NCI-H128 (cell line): Measurements from ENCODE around the gene PRODH.
"Not testable (repeated sequence)": the region's sequence is repeated elsewhere in the genome, so short reads cannot be mapped to it uniquely, and the experiment has no call there.

Experiments used
- DNase-seq: peaks from one replicate; lab custom pipeline; 2025; ENCODE audit not compliant: unreplicated experiment; lab: John Stamatoyannopoulos, UW

The PRODH gene

DNA sequence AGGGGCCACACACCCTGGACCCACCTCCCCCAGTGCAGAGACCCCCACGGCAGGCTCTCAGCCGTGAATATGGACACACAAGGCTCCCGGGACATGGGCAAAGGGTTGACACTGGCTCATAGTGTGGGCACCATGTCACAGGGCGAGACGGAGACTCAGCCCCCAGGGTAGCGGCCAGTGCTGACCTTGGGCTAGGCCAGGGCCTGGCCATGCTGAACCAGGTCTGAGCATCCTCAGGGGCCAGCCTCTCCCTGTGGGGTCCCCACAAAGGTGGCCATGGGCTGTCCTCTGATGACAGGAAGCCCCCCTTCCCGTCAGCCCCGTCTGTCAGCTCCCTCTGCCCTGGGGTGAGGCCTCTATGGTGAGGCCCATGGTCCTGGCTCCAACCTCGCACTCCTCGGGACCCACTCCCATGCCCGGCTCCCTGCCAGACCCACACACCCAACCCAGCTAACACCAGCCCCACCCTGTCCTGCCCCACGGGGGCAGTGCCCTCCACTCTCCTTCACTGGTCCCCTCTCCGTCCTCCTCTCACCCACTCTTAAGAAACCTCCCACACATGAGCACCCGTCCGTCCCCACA is 19.0 kb upstream of the PRODH start:
- DNase-seq: no peak

DNA sequence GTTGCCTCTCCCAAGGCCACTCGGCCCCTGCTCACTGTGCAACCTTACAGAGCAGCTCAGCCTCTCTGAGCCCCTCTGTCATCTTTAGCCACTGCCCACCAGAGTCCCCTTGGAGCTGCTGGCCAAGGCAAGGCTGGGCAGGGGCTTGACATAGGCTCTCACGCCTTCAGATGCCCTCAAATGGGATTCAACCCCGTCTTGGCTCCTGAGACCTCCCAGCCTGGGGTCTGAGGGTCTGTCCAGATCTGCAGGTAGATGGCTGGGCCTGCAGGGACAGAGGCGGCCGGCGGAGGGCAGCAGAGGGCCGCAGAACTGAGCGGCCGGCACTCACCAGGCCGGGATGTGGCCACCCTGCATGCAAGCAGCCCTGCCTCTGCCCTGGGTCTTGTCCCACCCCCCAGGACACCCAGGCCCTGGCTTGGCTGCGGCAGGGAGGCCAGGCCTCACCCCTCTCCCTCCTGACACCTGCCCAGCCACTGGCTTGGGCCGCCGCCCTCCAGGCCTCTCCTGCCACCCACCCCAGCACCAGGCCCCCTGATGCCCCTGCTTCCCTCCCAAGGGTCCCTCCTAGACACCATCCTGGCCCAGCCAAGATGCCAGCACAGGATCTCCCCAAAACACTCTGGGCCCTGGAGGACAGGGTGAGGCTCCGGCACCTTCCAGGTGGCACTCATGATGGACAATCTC is 18.4 kb upstream of the PRODH start:
- not testable (repeated sequence) for DNase-seq

DNA sequence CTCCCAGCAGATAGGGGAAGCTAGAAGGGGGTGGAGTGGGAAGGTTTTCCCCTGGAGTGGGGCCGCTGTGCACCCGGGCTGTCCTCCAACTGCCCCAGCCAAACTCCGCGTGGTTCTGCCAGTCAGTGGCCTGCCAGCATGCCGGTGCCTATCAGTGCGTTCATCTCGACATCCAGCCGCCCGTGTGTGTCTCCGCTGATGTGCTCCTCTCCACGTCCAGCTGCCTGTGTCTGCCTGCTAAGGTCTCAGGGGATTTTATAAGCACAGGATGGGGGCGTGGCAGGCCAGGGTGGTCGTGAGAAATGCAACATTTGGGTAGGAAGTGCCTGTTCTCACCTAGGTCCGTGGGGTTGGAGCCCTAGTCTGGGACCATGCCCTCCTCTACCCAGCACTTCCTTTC is 17.0 kb upstream of the PRODH start:
- DNase-seq: not testable (repeated sequence)

DNA sequence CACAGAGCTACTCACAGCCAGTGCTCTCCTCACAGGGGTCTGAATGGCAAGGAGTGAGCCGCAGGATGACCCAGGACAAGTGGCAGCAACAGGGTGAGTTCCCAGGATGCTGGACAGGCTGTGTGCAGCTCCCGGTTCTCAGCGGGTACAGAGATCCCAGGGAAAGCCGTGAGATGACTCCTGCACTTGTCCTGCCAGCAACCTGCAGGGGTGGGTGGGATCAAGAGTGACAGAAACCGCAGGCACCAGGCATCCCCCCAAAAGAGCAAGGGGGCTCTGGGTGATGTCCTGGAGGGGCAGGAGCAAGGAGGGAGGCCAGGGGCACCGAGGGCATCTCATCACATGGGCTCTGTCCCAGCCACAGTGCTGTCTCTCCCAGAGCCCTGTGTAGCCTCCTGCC is 15.9 kb upstream of the PRODH start:
- DNase-seq: no peak

DNA sequence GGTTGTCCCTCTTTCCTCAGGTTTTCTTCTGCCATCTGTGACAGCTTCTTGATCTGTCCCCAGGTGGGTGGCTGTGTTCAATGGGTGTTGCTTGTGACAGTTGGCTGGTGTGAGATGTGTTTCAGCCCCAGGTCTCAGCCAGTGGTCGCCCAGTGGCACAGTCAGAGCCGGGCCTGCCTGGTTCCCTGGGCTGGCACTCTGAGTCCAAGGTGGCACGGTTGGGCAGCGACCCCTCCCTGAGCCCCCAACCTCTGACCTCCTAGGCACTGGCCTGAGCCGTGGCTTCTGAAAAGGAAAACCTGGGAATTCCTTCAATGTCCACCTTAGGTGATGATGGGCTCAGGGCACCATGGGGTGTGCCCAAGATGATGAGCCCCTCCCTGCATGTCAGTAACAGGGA is 14.0 kb upstream of the PRODH start:
- no peak for DNase-seq

DNA sequence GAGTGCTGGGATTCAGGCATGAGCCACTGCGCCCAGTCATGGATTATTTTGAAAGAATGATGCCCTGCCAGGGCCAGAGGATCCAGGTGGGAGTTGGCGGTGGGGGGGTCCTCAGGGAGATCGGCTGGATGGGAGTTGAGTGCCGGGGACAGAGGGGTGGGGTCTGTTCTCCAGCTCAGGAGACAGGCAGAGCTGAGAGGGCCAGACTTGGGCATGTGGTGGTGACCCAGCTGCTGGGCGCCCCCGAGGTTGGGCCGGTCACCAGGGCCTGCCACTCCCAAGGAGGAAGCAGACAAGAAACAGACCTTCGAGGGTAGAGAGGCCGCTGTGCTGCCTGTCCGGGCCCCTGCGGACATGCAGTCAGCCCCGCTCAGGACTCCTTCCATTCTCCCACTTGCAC is 11.8 kb upstream of the PRODH start:
- DNase-seq: no peak

DNA sequence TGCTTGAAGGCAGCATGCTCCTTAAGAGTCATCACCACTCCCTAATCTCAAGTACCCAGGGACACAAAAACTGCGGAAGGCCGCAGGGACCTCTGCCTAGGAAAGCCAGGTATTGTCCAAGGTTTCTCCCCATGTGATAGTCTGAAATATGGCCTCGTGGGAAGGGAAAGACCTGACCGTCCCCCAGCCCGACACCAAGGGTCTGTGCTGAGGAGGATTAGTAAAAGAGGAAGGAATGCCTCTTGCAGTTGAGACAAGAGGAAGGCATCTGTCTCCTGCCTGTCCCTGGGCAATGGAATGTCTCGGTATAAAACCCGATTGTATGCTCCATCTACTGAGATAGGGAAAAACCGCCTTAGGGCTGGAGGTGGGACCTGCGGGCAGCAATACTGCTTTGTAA is 11.0 kb upstream of the PRODH start:
- DNase-seq: not testable (repeated sequence)

DNA sequence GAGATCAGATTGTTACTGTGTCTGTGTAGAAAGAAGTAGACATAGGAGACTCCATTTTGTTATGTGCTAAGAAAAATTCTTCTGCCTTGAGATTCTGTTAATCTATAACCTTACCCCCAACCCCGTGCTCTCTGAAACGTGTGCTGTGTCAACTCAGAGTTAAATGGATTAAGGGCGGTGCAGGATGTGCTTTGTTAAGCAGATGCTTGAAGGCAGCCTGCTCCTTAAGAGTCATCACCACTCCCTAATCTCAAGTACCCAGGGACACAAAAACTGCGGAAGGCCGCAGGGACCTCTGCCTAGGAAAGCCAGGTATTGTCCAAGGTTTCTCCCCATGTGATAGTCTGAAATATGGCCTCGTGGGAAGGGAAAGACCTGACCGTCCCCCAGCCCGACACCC is 2.6 kb upstream of the PRODH start:
- DNase-seq: not testable (repeated sequence)

DNA sequence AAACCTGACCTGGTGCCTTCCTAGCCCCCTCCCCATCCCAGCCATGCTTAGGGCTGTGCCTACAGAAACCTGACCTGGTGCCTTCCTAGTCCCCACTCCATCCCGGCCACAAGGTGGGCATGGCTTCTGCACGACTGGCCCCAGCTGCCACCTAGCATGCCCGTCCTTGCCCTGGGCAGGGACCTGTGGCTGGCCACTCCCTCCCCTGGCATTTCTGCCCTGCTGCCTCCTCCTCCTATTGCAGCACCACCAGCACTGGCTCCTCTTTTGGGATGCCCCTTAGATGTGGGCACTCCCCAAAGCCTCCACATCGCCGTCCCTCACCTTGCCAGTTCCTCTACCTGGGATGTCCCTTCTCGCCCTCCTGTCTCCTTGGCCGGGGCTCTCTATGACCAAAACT is 1.4 kb downstream of the PRODH start:
- DNase-seq: not testable (repeated sequence)

DNA sequence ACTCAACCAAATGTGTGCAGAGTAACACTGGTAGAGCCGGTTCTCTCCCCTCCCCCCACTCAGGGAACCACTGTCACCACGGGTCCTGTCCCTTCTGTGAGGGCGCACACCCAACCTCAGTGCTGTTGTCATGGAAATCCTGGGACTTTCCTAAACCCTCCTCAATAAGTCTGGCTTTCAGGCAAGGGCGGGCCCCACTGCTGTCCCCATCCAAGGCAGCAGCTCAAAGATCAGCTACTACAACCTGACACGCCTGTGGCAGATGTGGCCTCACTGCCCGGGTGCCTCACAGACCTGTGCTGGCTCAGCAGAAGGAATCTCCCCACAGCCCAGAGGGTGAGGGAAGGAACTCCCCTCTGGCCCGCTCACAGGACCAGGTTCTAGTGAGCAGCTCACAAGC is 2.2 kb downstream of the PRODH start:
- DNase-seq: no peak

DNA sequence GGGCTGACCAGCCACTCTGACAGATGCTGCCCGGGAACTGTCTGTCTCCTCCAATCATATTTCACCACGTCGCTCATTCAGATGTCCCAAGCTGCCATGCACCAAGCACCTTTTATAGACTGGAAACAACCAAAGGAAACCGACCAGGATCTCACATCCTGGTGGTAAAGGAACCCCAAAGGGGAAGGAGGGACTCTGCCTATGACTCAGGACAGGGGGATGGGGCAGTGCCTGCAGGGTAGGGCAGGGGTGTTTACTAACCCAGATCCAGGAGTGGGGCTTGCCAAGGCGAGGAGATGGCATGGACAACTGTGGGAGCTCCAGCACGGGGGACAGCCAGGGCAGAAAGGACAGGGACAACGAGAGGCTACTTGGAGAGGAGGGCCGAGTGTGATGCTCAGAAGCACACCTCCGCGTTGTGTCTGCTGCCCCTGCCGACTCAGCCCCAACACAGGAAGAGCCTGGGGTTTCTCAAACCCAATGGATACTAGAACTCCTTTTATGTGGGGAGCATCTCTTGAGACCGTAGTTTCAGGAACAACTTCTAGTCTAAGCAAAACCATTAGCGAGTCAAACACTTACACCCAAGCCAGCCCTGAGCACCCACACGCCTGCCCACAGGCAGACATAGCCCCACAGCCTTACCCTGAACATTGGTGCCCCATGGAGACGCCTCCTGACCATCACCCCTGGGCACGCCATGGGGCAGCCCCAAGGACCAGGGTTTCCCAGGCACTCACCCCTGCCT is 4.0 kb downstream of the PRODH start:
- no peak for DNase-seq

DNA sequence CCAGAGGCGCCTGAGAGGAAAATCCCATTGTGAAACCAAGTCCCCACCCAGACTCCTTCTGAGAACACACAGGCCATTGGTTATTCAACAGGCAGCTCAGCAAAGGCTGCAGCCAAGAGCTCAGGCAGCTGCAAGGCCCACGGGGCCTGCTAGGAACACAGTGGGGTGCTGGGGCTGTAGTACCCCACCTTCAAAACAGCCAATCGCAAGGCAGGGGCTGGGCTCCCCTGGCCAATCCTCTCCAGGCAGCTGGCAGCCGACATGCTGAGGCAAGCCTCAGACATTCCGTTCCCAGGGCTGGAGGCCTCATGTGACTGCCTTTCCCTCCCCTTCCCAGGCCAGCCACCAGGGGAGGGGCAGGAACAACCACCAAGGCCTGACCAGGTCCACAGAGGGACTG is 6.6 kb downstream of the PRODH start:
- no peak for DNase-seq

DNA sequence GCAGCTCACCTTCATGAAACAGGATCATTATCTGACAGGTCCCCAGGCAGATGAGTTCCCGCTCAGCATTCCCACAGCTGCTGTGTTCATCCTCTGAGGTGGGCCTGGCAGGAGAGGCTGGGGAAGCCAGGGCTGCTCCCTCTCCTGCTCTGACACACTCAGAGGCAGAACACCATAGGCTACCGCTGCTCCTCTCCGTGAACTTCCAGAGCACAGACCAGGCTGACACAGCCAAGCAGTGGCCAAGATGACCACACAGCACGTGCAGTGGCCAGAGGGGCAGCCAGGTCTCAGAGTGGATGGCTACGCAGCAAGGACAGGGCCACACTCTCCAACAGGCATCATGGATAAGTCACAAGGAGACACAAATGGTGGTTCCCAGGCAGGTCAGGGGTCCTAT is 8.5 kb downstream of the PRODH start:
- DNase-seq: no peak

DNA sequence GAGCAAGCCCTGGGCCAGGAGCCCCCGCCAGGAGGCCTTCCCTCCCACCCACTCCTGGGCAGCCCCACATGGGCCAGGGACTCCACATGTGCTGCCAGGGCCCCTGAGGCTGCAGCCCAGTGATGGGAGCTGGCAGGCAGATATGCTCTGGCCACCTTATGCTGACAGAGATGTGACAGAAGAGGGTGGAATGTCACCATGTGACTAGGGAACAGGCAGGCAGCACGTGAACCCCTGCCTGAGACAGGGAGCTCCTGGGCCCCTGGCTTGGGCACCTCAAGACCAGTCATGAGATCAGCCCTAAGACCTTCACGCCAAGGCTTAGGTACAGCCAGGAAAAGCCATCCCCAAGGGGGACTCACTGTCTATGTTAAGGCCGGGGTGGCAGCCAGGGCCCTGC is 9.1 kb downstream of the PRODH start:
- no peak for DNase-seq

DNA sequence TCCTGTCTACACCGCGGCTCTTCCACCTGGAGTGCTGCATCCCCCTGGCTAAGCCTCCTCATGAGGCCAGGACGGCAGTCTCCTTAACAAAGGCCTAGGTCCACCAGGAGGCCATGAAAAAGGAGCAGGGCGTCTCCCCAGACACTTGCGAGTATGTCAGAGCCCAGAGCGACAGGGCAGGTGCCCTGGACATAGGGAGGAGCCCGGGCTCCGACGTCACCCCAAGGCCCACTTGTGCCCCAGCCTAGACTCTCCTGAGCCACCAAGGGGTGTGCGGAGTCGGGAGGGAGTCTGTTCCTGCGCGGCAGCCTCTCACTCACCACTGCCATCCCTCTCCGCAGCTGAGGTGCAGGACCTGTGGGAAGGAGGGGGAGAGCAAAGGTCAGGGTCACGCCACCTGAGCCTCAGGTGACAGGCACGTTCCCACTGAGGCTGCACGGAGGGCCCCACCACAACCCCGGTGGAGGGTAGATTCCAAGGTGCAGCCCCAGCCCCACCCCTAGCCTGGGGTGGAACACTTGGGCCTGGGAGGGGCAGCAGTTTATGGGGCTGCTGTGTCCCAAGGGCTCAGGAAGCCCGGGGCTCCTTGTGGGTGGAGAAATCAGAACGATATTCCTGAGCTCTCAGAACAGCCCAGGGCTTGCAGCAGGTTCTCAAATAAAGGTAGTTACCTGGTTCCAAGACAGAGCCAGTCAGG is 10.6 kb downstream of the PRODH start:
- no peak for DNase-seq

DNA sequence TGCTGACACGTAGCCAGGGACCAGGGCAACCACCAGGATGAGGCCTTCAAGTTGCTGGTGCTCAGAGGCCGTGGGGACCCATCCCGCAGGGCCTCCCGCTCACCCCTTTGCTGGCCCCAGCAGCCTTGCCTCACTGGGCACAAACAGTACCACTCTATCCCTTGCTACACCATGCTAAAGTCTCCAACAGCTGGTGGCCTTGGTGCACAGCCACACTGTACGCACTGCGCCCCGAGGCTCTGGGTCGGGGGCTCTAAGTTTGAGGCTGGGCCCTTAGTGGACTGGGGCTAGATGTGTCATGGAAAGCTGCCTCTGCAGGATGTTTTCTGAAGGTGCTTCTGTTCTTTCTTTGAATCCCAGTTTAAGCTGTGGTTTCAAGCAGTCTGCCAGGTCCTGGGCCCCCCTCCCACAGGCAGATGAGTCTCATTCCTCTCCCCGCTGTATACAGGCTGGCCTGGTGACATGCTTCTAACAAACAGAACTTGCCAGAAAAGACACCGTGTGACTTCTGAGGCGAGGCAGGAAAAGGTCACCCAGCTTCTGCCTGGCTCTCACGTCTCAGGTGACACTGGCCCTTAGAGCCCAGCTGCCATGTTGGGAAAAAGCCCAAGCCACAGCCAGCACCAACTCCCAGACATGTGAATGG is 15.7 kb downstream of the PRODH start:
- not testable (repeated sequence) for DNase-seq

DNA sequence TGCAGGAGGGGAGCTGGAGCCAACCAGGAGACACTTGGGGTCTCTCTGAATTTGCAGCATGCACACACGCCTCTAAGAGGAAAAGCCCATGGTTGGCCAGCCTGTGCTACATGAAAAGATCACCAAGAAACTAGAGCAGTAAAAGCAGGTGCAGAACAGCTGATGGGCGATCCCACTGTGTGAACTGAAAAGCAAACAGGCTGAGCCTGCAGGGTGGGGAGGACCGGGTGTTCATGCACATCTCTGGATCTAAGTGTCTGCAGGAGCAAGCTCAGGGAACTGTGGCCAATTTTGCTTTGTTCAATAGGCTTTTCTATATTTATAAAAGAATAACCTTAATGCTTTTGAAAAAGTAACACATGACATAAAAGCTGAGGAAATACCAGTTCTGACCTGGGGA is 18.3 kb downstream of the PRODH start:
- not testable (repeated sequence) for DNase-seq

DNA sequence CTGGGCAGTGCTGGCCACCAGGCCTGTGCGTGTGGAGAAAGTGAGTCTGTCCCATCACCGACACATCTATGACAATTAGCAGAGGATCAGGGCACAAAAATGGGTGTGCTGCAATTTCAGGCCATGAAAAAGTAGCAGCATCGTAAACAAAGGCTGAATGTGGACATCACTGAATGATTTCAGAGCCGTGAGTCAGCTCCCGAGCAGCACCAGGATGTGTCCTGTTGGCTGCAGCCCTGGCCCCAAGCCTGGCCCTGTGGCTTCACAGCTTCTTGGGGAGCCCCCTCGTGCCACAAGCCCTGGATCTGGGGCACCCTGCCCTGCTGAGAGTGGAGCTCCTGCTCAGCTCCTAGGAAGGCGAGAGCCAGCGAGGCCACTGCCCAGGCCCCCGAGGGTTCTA is 20.5 kb downstream of the PRODH start:
- not testable (repeated sequence) for DNase-seq

DNA sequence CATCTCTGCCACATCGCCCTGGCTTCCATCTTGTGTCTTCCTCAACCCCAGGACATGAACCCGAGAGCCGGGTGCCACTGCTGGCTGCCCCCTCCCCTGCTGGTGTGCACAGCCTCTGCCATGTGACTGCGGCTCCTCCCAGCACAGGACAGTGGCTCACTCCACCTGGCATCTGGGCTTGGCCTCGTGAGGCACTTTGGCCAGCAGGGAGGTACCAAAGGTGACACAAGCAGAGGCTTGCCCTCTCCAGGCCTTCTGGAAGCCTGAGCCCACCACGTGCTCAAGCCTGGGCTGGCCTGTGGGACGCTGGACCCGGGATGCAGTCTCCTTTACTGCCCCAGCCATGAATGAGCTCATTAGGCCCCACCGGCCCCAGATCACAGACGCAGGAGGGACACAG is 21.5 kb downstream of the PRODH start:
- not testable (repeated sequence) for DNase-seq

DNA sequence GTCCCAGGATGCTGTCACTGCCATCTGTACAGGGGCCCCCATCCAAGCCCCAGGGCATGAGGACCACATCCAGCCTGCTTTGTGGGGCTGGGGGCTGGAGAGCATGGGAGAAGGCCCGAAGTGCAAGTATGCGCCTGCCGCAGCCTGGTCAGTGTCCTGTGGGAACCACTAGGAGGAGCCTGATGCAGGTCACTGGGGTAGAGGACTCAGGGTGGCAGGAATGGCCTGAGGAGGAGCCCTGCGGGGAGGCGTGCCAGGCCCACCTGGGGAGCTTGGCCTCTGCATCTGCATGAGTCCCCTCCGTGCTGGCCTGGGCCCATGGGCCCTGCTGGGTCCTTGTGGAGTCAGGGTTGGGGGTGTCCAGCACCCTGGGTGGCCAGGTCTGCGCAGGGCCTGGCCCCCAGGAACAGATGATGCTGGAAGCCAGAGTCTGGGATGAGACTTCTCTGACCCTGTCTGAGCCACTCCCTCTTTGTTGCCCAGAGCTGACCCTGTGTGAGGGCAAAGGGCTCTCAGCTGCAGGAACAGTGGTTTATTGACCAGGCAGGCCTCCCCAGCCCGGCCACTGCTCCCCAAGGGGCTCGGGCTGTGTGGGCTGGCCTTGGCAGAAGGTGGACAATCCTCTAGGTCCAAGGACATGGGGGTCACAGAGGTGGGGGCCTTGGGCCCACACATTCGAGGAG is 23.7 kb downstream of the PRODH start:
- DNase-seq: not testable (repeated sequence)

DNA sequence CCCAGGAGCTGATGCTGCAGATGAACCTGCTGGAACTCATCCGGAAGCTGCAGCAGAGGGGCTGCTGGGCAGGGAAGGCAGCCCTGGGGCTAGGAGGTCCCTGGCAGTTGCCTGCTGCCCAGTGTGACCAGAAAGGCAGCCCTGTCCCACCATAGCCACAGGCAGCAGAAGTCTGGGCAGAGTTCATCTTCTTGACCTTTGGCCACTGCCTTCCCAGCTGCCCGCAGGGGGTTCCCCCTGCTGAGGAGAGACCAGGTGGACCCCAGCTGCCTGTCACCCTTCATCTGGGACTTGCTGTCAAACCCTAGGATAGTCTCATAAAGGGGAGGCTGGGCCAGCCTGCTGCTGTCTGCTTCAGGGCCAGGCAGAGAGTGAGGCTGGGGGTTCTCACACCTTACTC is 24.6 kb downstream of the PRODH start:
- DNase-seq: not testable (repeated sequence)
